Middle frontal gyrus (tissue), 1 donor: ENCODE measurements around the gene PLXNA4.

ENCODE experiments used
- DNase-seq: peaks from one replicate; pipeline ENCODE4 v3.0.0-alpha.2; 2015; ENCODE audit warnings: low spot score; ENCODE audit errors: extremely low spot score

Gene PLXNA4

DNA sequence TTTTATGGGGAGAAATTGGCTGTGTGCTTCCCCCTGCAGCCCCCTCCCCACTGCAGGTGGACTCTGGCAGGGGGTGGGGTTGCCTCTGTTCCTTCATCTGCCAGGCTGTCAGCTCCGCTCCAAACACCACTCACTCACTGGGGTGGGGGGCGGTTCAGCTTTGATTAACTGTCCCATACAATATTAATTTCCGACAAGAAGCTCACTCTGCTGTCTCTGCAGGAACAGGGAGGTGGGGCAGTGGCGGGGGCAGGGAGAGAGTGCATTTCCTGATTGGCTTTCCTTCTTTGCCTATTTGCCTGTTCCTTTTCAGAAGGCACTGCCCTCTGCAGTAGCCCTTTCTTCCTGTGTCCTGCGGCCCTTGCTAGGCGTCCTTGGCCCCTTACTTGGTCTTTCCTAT, 500.8 kb downstream of the PLXNA4 start:
- no peak for DNase-seq

- no peak for DNase-seq
Observed at GRCh38 chr7:132073920-132074589, 502.2 kb downstream of the PLXNA4 start.
